ENCODE results near the gene HSPB9.

HSPB9 gene

GRCh38 chr17:42159796-42160530 lies 37.4 kb downstream of the HSPB9 start:
- DNase-seq (ENCODE audit: extremely low read depth, insufficient read length) = no peak
- no peaks in the 10 kb centered on the region for H3K36me3 ChIP-seq (ENCODE audit: control insufficient read depth, insufficient read depth, low read length)
- no peak overlapping the region for H3K4me3 ChIP-seq (replicated peaks; ENCODE audit: low read depth, low read length)
- H3K27me3 ChIP-seq (replicated peaks; ENCODE audit: control insufficient read depth, insufficient read depth, low read length) = no peaks in the 10 kb centered on the region
- TF ChIP-seq CTCF (IDR thresholded peaks at IDR 0.05; ENCODE audit: insufficient read depth, low read length, poor library complexity, severe bottlenecking) = no peak

GRCh38 chr17:42160531-42160910 lies 37.9 kb downstream of the HSPB9 start:
- Histone ChIP-seq H3K27me3 (replicated peaks; ENCODE audit: control insufficient read depth, insufficient read depth, low read length) (no peaks in the 10 kb centered on the region), H3K4me3 (replicated peaks; ENCODE audit: low read depth, low read length) (no peak overlapping the region), H3K36me3 (ENCODE audit: control insufficient read depth, insufficient read depth, low read length) (no peaks in the 10 kb centered on the region)
- TF ChIP-seq CTCF (IDR thresholded peaks at IDR 0.05; ENCODE audit: insufficient read depth, low read length, poor library complexity, severe bottlenecking) = no peak
- no peak for DNase-seq (ENCODE audit: extremely low read depth, insufficient read length)

GRCh38 chr17:42163113-42163512 lies 40.5 kb downstream of the HSPB9 start:
- Histone ChIP-seq H3K27me3 (replicated peaks; ENCODE audit: control insufficient read depth, insufficient read depth, low read length) (no peaks in the 10 kb centered on the region), H3K4me3 (replicated peaks; ENCODE audit: low read depth, low read length) (no peak overlapping the region), H3K36me3 (ENCODE audit: control insufficient read depth, insufficient read depth, low read length) (no peaks in the 10 kb centered on the region)
- DNase-seq (ENCODE audit: extremely low read depth, insufficient read length) = no peak
- peak; percentile 77 for TF ChIP-seq CTCF (IDR thresholded peaks at IDR 0.05; ENCODE audit: insufficient read depth, low read length, poor library complexity, severe bottlenecking)

GRCh38 chr17:42163696-42164407 lies 41.2 kb downstream of the HSPB9 start:
- DNase-seq (ENCODE audit: extremely low read depth, insufficient read length) = no peak
- H3K36me3 ChIP-seq (ENCODE audit: control insufficient read depth, insufficient read depth, low read length) = no peaks in the 10 kb centered on the region
- H3K27me3 ChIP-seq (replicated peaks; ENCODE audit: control insufficient read depth, insufficient read depth, low read length) = no peaks in the 10 kb centered on the region
- no peak for TF ChIP-seq CTCF (IDR thresholded peaks at IDR 0.05; ENCODE audit: insufficient read depth, low read length, poor library complexity, severe bottlenecking)
- no peak overlapping the region for H3K4me3 ChIP-seq (replicated peaks; ENCODE audit: low read depth, low read length)

GRCh38 chr17:42165751-42166150 lies 43.1 kb downstream of the HSPB9 start:
- Histone ChIP-seq H3K36me3 (ENCODE audit: control insufficient read depth, insufficient read depth, low read length) (no peaks in the 10 kb centered on the region), H3K4me3 (replicated peaks; ENCODE audit: low read depth, low read length) (no peak overlapping the region), H3K27me3 (replicated peaks; ENCODE audit: control insufficient read depth, insufficient read depth, low read length) (no peaks in the 10 kb centered on the region)
- TF ChIP-seq CTCF (IDR thresholded peaks at IDR 0.05; ENCODE audit: insufficient read depth, low read length, poor library complexity, severe bottlenecking) = no peak
- DNase-seq (ENCODE audit: extremely low read depth, insufficient read length) = no peak
